H7 (cell line): ENCODE results near the gene IL32. TPM values are rescaled to one million over a fixed set of nuclear protein-coding genes. Genes with fewer than 3 reads are reported as not detected.
A peak's percentile ranks its signal among the peaks of the same experiment; 100 is the strongest.

Source experiments
- DNase-seq: peaks from one replicate; pipeline ENCODE4 v3.0.0; 2012
- H3K27me3 ChIP-seq: 2 replicates; pipeline ENCODE4 v1.6.0; 2011; ENCODE audit warnings: mild to moderate bottlenecking, low read length; ENCODE audit not compliant: control insufficient read depth, insufficient read depth
- H3K36me3 ChIP-seq: replicated peaks from 2 replicates; pipeline ENCODE4 v1.5.1; 2011; ENCODE audit warnings: low read length; ENCODE audit not compliant: control insufficient read depth, insufficient read depth
- H3K4me3 ChIP-seq: 2 replicates; pipeline ENCODE4 v1.5.1; 2011; ENCODE audit warnings: low read depth, mild to moderate bottlenecking, control low read depth, low read length, moderate library complexity; ENCODE audit not compliant: insufficient read depth
- total RNA-seq: library from RNA; depleted of rRNA; stranded (reverse); fragments of >200 nt; shearing (Covaris generic); gene quantifications from 2 replicates; pipeline ENCODE4 v1.2.3, GENCODE V29; 2014

The IL32 gene
- total RNA-seq, 1 experiment from 2014 or later = 9.9 TPM

DNA sequence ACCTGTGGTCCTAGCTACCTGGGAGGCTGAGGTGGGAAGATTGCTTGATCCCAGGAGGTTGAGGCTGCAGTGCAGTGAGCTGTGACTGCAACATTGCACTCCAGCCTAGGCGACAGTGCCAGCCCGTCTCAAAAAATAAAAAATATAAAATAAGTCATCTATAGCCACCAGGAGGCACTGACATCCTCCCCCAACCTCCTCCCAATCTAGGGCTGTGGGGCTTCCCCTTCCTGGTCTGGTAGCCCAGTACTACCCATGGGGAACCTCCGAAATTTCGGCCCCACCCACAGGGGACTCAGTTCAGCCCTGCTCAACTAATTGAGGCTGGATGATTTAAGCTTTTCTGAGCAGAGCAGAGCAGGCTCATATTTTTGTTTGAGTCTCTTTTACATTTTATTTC is 30.4 kb downstream of the IL32 start:
- peak; percentile 80 for DNase-seq
- peaks cover 21% of the 10 kb centered on the region for H3K36me3 ChIP-seq
- no peak overlapping the region for H3K4me3 ChIP-seq
- H3K27me3 ChIP-seq = no peaks in the 10 kb centered on the region

DNA sequence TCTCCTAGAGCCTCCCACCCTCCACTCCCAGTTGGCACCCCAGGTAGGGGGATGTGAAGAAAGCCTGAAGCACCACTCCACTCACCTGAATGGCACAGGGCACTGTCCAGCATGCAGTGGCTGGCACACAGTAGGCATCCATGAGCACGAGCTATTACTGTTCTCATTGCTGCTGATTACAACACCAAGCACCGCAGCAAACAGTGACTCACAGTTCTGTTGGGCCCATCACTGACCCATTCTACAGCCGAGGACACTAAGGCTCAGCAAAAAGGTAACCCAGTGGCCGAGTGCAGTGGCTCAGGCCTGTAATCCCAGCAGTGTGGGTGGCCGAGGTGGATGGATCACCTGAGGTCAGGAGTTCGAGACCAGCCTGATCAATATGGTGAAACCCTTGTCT is 30.9 kb downstream of the IL32 start:
- H3K36me3 ChIP-seq = peaks cover 16% of the 10 kb centered on the region
- H3K4me3 ChIP-seq = no peak overlapping the region
- peak; percentile 23 for DNase-seq
- no peaks in the 10 kb centered on the region for H3K27me3 ChIP-seq

DNA sequence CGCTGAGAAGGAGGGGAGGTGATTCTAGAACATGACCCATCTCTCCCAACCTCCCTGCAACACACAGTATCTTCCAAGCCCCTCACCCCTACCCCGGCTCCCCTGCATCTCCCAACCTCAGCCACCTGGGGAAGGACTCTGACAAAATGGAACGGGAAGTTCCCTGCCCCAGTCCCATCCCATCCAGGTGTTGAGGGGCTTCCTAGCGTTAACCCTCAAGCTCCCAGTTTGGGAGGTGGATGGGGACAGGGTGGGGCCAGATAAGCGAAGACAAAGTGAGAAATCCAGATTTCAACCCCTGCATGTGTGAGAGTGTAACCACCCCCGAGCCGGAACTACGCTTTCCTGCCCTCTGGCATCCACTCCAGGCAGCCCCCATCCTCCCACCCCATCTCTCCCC is 31.8 kb downstream of the IL32 start:
- no peaks in the 10 kb centered on the region for H3K27me3 ChIP-seq
- peak; percentile 68 for DNase-seq
- H3K36me3 ChIP-seq = peaks cover 9% of the 10 kb centered on the region
- H3K4me3 ChIP-seq = peak overlapping the region; percentile 89

DNA sequence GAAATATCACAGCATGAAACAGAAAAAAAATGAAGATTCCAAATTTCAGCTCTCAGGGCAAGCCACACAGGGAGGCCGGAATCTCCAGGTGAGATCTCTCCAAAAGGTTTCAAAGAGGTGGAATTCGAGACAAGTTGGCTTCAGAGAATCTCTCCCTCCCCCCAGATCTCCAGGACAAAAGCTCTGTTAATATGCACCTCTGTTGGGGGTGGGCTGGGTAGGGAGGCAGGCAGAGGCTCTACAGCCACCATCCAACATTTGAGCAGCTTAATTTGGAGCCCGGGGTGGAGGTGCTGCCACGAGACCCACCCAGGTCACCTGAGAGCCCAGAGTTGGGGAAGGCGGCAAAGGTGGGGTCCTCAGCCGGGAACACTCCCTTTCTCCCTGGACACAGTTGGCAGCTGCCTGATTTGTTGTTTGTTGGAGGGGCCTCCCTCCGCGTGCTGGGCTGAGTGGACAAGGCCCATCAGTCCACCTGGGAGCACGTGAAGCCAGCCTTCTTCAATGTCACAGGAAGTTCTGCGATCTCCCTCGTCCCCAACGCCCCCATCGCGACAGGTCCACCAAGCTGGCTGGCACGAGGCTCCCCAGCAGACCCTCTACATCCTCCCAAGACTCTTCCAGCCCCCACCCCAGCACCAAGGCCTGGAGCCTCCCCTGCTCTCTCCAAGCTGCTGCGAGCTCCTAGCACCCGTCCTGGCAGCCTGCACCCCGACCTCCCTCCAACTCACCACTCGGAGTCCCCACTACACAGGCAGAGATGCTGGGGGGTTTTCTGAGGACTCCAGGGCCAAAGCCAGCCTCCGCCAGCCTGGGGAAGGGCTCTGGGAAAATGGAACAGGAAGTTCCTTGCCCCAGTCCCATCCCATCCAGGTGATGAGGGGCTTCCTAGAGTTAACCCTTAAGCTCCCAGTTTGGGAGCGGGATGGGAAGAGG is 33.3 kb downstream of the IL32 start, which contains the start of gene ZSCAN10:
ZSCAN10 (minus strand) TSS at position 836 of the 936 bp plus-strand sequence. CDS start 6,357 bp downstream, outside the sequence.
- H3K27me3 ChIP-seq = no peaks in the 10 kb centered on the region
- peak within 1 kb of the TSS; percentile 89 for H3K4me3 ChIP-seq
- H3K36me3 ChIP-seq = peaks cover 4% of the 10 kb centered on the region
- DNase-seq = peak; percentile 92

- peak overlapping the region; percentile 89 for H3K4me3 ChIP-seq
- DNase-seq = no peak
- H3K36me3 ChIP-seq = peaks cover 4% of the 10 kb centered on the region
- no peaks in the 10 kb centered on the region for H3K27me3 ChIP-seq
Observed at GRCh38 chr16:3099395-3099731, 33.9 kb downstream of the IL32 start.

DNA sequence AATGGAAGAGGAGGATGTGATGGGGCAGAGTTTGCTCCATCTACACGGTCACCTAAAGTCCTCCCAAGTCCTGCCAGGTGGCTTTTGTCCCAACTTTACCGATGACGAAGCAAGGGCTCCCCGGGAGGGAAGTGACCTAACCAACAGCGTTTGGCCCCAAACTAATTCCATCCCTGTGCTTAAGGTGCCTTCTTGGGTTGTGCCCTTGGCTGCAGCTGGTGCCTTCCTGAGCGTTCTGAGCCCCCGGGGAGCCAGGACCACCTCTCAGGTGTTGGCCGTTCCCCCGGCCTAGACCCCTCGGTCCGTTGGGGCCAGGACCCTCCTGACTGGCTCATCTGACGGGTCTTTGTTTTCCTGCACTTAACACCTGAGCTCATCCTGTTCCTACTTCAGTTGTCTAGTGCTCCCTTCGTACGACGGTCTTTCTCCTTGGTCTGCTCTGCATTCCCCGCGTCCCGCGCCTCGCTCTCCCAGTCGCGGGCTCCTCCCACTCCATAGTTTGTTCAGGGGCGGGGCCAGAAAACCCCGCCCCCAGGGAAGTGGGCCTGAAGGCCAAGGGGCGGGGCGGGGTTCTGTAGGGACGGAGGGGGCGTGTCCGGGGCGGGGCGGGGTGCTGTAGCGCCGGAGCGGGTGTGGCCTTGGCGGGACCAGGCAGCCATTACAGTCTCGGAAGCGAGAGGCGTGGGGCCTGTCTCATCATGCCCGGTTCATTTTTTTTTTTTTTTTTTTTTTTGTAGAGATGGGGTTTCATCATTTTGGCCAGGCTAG is 34.5 kb downstream of the IL32 start:
- H3K4me3 ChIP-seq = peak overlapping the region; percentile 89
- H3K27me3 ChIP-seq = no peaks in the 10 kb centered on the region
- H3K36me3 ChIP-seq = peaks cover 4% of the 10 kb centered on the region
- peak; percentile 98 for DNase-seq

DNA sequence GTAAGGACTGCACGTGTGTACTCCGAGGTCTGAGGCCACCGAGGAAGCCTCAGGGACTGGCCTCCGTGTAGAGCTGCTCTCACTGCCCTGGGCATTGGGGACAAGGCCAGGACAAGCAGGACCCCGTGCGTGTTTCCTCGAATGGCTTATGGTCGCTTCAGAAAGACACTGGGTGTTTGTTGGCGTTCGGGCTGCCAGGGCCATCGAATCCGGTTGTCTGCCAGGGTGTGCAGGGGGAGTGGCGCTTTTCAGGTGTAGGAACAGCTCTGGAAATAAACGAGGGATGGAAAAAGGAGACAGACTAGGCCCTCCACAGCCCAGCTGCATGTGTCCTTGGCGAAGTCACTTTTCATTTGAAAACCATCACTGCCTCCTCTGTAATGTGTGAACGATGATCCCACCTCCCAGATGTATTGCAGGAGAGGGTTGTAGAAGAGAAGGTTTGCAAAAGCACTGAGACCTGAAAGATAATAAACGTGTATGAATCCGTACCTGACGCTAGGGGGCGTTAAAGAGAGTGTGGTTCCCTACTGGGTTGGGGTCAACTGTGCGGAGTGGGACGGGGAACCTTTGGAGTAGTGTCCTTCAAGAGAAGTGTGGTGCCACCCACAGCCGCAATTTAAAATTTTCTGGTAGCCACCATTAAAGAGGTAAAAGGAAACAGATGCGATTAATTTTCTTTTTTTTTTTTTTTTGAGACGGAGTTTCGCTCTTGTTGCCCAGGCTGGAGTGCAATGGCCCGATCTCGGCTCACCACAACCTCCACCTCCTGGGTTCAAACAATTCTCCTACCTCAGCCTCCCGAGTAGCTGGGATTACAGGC is 35.8 kb downstream of the IL32 start:
- DNase-seq = peak; percentile 81
- H3K36me3 ChIP-seq = peaks cover 3% of the 10 kb centered on the region
- no peak overlapping the region for H3K4me3 ChIP-seq
- H3K27me3 ChIP-seq = no peaks in the 10 kb centered on the region

- Histone ChIP-seq H3K27me3 (no peaks in the 10 kb centered on the region), H3K4me3 (no peak overlapping the region), H3K36me3 (no peaks in the 10 kb centered on the region; the same call in 1 of the 2 replicates)
- peak; percentile 86 for DNase-seq
Observed at GRCh38 chr16:3101841-3102470, 36.5 kb downstream of the IL32 start.

GRCh38 chr16:3106205-3106928 is 40.9 kb downstream of the IL32 start:
- H3K27me3 ChIP-seq = no peaks in the 10 kb centered on the region; the same call in 1 of the 2 replicates

DNA sequence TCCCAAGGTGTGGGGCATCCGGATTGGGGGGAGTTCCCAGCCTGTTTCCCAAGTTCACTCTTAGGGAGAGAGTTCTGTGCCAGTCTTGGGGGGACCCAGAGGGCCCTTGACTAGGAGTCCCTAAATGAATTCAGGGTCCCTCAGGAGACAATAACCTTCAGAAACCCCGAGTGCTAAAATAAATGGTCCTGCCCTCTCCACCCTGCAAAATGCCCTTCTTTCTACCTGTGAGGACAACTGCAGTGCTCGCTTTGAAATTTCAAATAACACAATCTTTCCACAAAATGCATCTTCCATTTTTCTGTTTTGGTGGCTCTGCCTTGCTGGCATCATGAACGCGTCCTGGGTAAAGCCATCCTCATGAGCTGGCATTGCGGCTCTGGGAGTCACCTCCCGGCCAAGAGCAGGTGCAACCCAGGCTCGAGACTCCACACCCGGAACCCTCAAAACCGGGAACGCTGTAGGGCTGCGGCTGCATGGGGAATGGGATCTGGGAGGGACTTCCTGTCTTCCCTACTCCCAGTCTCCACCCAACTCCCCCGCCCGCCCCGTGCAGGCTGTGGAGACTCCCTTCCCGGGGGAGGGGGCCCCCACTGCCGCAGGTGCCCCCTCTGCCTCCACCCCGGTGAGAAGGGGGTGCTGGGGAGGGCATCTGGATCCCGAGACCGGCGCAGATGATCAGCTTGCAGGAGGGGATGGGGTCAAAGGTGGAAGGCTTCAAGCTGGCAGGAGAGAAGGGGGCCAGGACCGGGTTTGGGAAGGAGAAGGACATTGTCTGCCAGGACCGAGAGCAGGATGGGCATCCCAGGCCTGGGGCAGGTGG is 46.8 kb downstream of the IL32 start, which contains the start of gene ZNF205:
ZNF205 (plus strand) TSS at position 529 of the 823 bp plus-strand sequence. CDS start 845 bp downstream, outside the sequence.
- no peaks in the 10 kb centered on the region; the same call in 1 of the 2 replicates for H3K27me3 ChIP-seq
- peaks cover 8% of the 10 kb centered on the region for H3K36me3 ChIP-seq
- DNase-seq = peak; percentile 95
- H3K4me3 ChIP-seq = peak within 1 kb of the TSS; percentile 78

More at GRCh38 chr16:3106205-3106928, 40.9 kb downstream of the IL32 start:
- H3K36me3 ChIP-seq = no peaks in the 10 kb centered on the region
- peak; percentile 99 for DNase-seq
- H3K4me3 ChIP-seq = peak overlapping the region; percentile 73

- H3K36me3 ChIP-seq = peaks cover 8% of the 10 kb centered on the region
- H3K4me3 ChIP-seq = peak overlapping the region; percentile 78
- H3K27me3 ChIP-seq = no peaks in the 10 kb centered on the region; the same call in 1 of the 2 replicates
- peak; percentile 22 for DNase-seq
Observed at GRCh38 chr16:3112881-3113574, 47.6 kb downstream of the IL32 start.
